ENCODE measurements around the gene MMP12.

DNA sequence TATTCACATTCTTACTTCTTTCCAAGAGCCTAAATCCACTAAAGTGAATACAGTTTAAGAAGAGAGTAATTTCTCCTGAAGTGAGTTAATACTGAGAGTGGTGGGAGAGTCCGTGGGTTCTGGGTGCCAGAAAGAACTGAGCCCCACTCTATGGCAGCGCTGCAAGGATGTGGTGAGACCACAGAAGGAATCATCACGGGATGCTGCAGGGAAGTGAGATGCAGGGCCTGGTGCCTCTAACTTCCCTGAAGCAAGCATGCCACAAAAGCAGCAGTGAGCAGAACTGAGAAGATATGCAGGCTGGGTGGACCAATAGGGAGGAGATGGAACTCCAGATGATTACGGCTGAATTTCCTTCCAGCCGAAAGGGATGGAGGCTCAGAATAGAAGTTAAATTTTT is 5.0 kb upstream of the MMP12 start:
- TF ChIP-seq, protein P1, sequence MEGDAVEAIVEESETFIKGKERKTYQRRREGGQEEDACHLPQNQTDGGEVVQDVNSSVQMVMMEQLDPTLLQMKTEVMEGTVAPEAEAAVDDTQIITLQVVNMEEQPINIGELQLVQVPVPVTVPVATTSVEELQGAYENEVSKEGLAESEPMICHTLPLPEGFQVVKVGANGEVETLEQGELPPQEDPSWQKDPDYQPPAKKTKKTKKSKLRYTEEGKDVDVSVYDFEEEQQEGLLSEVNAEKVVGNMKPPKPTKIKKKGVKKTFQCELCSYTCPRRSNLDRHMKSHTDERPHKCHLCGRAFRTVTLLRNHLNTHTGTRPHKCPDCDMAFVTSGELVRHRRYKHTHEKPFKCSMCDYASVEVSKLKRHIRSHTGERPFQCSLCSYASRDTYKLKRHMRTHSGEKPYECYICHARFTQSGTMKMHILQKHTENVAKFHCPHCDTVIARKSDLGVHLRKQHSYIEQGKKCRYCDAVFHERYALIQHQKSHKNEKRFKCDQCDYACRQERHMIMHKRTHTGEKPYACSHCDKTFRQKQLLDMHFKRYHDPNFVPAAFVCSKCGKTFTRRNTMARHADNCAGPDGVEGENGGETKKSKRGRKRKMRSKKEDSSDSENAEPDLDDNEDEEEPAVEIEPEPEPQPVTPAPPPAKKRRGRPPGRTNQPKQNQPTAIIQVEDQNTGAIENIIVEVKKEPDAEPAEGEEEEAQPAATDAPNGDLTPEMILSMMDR (IDR thresholded peaks at IDR 0.05) = no peak
- no peak for TF ChIP-seq POLR2A (IDR thresholded peaks at IDR 0.05)
